Measurements from ENCODE around the gene C2orf78. TPM values are rescaled to one million over a fixed set of nuclear protein-coding genes. Genes with fewer than 3 reads are reported as not detected.

Gene C2orf78
- total and polyA plus RNA-seq, 10 of the 15 experiments (the other 5 are each of a cell fraction or from before 2014, with no cell fraction given) = 0.08 to 0.82 (median 0.40) TPM

GRCh38 chr2:73823916-73824523 lies 40.0 kb downstream of the C2orf78 start (continued):
- TF ChIP-seq ZNF592 (IDR thresholded peaks at IDR 0.05) (0 out of 2 replicates have a peak, but pooled peaks have one; percentile 65), KLF5 (IDR thresholded peaks at IDR 0.05; ENCODE audit: partially characterized antibody) (no peak), NBN (IDR thresholded peaks at IDR 0.05) (no peak), TCF12 (IDR thresholded peaks at IDR 0.05; ENCODE audit: low read depth, low read length) (no peak), KAT2A (conservative IDR thresholded peaks at IDR 0.05; ENCODE audit: control insufficient read depth, low read depth, low read length) (no peak), POLR2AphosphoS2 (IDR thresholded peaks at IDR 0.05; ENCODE audit: low read depth, low read length) (no peak), SREBF1 (IDR thresholded peaks at IDR 0.05; ENCODE audit: low read length) (no peak), RUNX3 (IDR thresholded peaks at IDR 0.05; ENCODE audit: low read length) (peak; percentile 62)

DNA sequence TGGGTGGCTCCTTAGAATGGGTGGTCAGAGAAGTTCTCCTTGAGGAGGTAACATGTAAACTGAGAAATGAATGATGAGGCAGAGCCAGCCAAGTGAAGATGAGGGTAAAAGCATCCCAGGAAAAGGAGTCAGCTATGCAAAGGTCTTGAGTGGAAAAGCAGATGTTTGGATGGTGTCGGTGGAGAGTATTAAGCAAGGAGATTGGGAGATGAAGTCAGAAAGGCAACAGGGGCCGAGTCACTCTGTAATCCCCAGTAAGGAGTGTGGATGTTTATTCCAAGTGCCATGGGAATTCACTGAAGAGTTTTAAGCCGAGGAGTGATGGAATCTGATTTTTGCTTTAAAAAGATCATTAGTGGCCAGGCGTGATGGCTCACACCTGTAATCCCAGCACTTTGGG lies 41.4 kb downstream of the C2orf78 start:
- FAIRE-seq (no peak), ATAC-seq (no peak), DNase-seq (ENCODE audit: low read depth, low spot score) (no peak)
- no peak overlapping the region for H3K4me2 ChIP-seq (ENCODE audit: control insufficient read depth, insufficient read depth)
- intact Hi-C loops (cut with micrococcal nuclease; ENCODE audit: unreplicated experiment) = loop anchor here (10.0 kb wide), 5 partner anchors 141 to 509 kb away; partner anchors contain the start of gene TET3
- H4K20me1 ChIP-seq (ENCODE audit: control insufficient read depth, insufficient read depth) = no peaks in the 10 kb centered on the region
- 25% methylated on average over 4 of the region's 4 CpGs for WGBS (ENCODE audit: insufficient coverage, insufficient replicate concordance, low lambda C conversion rate, missing lambda C conversion rate)
- ChIA-PET SMC1A (ENCODE audit: uncharacterized antibody, unreplicated experiment) (interaction anchor here (0.9 to 7.3 kb wide), 9 partner anchors 8 to 324 kb away, joined by 3 to 53 read pairs (median 14); partner anchors contain the start of gene BOLA3), RAD21 (ENCODE audit: unreplicated experiment) (interaction anchor here (0.9 to 8.4 kb wide), 6 partner anchors 162 to 510 kb away, joined by 3 to 96 read pairs (median 8); no protein-coding TSS in a partner anchor), CTCF (interaction anchor here (0.7 to 8.9 kb wide), 23 partner anchors 8 to 566 kb away, joined by 3 to 191 read pairs (median 10); partner anchors contain the start of gene BOLA3), POLR2A (interaction anchor here (0.6 to 1.8 kb wide), 2 partner anchors 325 to 328 kb away, joined by 4 to 6 read pairs; no protein-coding TSS in a partner anchor)
- no peak overlapping the region for H3K4me3 ChIP-seq
- H3K27me3 ChIP-seq (replicated peaks in 1 of 2; ENCODE audit: control insufficient read depth in 2 of 2, insufficient read depth in 2 of 2, low read length in 1 of 2) = no peaks in the 10 kb centered on the region
- in situ Hi-C loops (cut with MboI) = loop anchor here (10.0 kb wide), 1 partner anchor 569 kb away; no protein-coding TSS in a partner anchor
- H3K9ac ChIP-seq (ENCODE audit: control insufficient read depth, insufficient read depth, low read length) = no peak overlapping the region
- H3K36me3 ChIP-seq (ENCODE audit: control insufficient read depth in 2 of 2, insufficient read depth in 2 of 2, low read length in 1 of 2) = no peaks in the 10 kb centered on the region
- peaks cover 20% of the 10 kb centered on the region for H3K4me1 ChIP-seq (ENCODE audit: control insufficient read depth, insufficient read depth, low read length)
- TF ChIP-seq ASH2L (IDR thresholded peaks at IDR 0.05; ENCODE audit: borderline replicate concordance, low read depth) (no peak), POU2F2 (IDR thresholded peaks at IDR 0.05; ENCODE audit: borderline replicate concordance, low read depth, low read length) (no peak), MEF2B (IDR thresholded peaks at IDR 0.05; ENCODE audit: partially characterized antibody, poor library complexity, severe bottlenecking) (no peak), BMI1 (IDR thresholded peaks at IDR 0.05; ENCODE audit: borderline replicate concordance) (no peak), IRF4 (IDR thresholded peaks at IDR 0.05; ENCODE audit: low read depth, low read length) (no peak)
- H3K79me2 ChIP-seq (ENCODE audit: control insufficient read depth, insufficient read depth, low read length) = peaks cover 20% of the 10 kb centered on the region
- no peak overlapping the region for H3K27ac ChIP-seq (ENCODE audit: control insufficient read depth, insufficient read depth)
- no TSS peak for BruUV-seq (replicated peaks)
- H3K9me3 ChIP-seq (replicated peaks; ENCODE audit: control insufficient read depth, insufficient read depth, low read length) = no peaks in the 10 kb centered on the region
- no peak overlapping the region for H2AFZ ChIP-seq (ENCODE audit: control insufficient read depth, low read depth, low read length)
